MM.1S (cell line): ENCODE measurements around the gene NR5A2.

Experiments
- CTCF ChIP-seq: fragments of 300-600 bp; sonication (generic); IDR thresholded peaks from 2 replicates; pipeline ENCODE4 v1.5.1; 2016; ENCODE audit warnings: antibody characterized with exemption, low read length, mixed read lengths
- EZH2 ChIP-seq: fragments of 300-600 bp; sonication (generic); optimal IDR thresholded peaks from 2 replicates; pipeline ENCODE3; 2017; ENCODE audit warnings: low read depth, mild to moderate bottlenecking, antibody characterized with exemption, low read length, mixed read lengths

- TF ChIP-seq CTCF = no peak
- no peak for TF ChIP-seq EZH2
Measured at GRCh38 chr1:200181861-200182260, 154.4 kb downstream of the NR5A2 start.
